ENCODE measurements around the gene HSPB1.
"Not testable (repeated sequence)": the region's sequence is repeated elsewhere in the genome, so short reads cannot be mapped to it uniquely, and the experiment has no call there.

The HSPB1 gene

GRCh38 chr7:76333511-76334101 lies 31.1 kb downstream of the HSPB1 start:
- no peak for DNase-seq (ENCODE audit: low spot score)

DNA sequence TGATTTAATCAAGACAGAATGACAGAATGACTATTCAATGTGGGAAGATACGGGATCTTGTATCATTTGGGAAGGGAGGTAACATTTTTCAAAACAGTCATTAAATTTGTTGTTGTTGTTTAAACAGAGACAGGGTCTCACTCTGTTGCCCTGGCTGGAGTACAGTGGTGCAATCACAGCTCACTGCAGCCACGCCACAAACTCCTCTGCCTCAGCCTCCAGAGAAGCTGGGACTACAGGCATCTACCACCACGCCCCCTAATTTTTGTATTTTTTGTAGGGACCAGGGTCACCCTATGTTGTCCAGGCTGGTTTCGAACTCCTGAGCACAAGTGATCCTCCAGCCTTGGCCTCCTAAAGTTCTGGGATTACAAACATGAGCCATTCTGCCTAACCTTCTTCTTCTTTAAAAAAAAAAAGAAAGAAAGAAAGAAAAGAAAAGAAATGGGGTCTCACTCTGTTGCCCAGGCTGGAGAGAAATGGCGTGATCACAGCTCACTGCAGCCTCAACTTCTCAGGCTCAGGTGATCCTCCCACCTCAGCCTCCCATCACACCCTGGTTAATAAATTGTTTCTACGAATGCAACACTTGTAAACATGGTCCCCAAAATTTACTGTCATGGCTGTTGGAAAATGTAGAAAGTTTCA lies 32.0 kb downstream of the HSPB1 start:
- no peak for DNase-seq (ENCODE audit: low spot score)

DNA sequence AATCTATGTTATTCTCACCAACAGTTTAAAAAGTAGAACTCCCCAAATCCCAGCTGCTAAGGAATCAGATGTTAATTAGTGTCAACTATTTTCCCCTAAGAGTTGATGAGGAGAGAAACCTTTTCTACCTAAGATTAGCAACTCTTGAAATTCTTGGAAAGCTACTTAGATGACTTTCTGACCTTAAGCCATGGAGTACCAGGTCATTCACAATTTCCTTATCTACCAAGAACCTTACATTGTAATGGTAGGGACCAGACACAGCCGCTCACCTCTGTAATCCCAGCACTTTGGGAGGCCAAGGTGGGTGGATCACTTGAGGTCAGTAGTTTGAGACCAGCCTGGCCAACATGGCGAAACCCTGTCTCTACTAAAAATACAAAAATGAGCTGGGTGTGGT lies 32.9 kb downstream of the HSPB1 start:
- DNase-seq (ENCODE audit: low spot score), result not testable (repeated sequence)

GRCh38 chr7:76336094-76336493 lies 33.6 kb downstream of the HSPB1 start:
- DNase-seq (ENCODE audit: low spot score), result no peak

DNA sequence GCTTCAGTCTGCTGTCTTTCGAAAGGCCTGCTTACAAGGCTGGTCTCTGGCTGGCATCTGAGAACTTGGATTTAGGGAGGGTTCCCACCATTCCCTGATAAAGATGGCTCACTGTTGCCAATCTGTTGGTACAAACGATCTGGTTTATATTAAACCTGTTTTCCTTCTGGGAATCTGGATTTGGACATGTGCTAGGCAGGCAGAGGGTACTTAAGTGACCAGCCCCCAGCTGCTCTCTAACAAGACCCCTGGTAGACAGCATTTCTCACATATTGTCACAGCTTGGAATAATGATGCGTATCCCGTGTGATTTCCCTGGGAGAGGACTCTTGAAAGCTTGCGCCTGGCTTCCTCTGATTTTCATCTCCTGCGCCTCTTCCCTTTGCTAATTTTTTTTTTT lies 34.7 kb downstream of the HSPB1 start:
- no peak for DNase-seq (ENCODE audit: low spot score)

- DNase-seq (ENCODE audit: low spot score), result no peak
These were observed 36.0 kb downstream of the HSPB1 start for GRCh38 chr7:76338298-76339084.

- DNase-seq (ENCODE audit: low spot score), result no peak
These were observed 38.2 kb downstream of the HSPB1 start for GRCh38 chr7:76340617-76341131.

GRCh38 chr7:76342222-76342621 lies 39.7 kb downstream of the HSPB1 start:
- no peak for DNase-seq (ENCODE audit: low spot score)

GRCh38 chr7:76343294-76343930 lies 40.9 kb downstream of the HSPB1 start:
- peak; percentile 70 for DNase-seq (ENCODE audit: low spot score)

GRCh38 chr7:76343931-76344321 lies 41.5 kb downstream of the HSPB1 start:
- DNase-seq (ENCODE audit: low spot score), result no peak

- DNase-seq (ENCODE audit: low spot score), result no peak
These were observed 43.6 kb downstream of the HSPB1 start for GRCh38 chr7:76346097-76346496.

DNA sequence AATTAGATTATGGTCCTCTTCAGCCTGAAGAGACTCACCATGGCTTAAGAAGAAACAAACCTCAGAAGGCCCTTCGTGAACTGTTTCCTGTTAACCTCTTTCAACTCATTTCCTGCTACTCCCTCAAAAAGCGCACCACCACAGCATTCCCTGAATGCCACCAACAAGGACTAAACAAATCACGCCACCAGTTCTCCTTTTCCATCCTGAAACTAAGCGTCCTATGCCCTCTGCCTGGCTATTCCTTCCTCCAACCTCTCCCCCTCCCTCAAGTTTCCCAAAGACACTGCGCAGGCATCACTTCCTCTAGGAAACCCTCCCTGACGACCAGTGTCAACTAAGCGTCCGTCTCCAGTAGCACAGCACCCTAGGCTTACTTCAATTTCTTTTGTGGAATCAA lies 44.3 kb downstream of the HSPB1 start:
- no peak for DNase-seq (ENCODE audit: low spot score)

- no peak for DNase-seq (ENCODE audit: low spot score)
These were observed 45.2 kb downstream of the HSPB1 start for GRCh38 chr7:76347710-76348109.

DNA sequence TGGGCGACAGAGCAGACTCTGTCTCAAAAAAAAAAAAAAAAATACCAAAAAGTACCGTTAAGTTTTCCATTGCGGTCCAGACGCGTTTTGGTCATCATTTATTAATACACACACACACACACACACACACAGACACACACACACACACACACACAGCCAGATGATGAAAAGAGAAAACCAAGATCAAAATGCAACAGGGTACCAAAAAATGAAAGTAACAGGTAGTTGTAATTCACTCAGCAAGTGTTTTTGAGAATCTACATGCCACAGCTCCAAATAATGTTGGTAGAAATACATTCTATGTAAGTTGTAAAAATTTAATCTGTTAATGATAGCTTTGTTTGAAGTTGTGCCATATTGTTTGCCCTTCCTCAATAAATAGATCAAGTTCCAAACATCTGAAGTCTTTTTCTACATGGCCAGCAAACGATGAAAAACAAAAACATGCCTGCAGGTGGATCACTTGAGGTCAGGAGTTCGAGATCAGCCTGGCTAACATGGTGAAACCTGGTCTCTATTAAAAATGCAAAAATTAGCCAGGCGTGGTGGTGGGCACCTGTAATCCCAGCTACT lies 46.9 kb downstream of the HSPB1 start:
- no peak for DNase-seq (ENCODE audit: low spot score)

- DNase-seq (ENCODE audit: low spot score), result no peak
These were observed 48.9 kb downstream of the HSPB1 start for GRCh38 chr7:76351372-76351771.

- DNase-seq (ENCODE audit: low spot score), result no peak
These were observed 49.7 kb downstream of the HSPB1 start for GRCh38 chr7:76352193-76352592.

DNA sequence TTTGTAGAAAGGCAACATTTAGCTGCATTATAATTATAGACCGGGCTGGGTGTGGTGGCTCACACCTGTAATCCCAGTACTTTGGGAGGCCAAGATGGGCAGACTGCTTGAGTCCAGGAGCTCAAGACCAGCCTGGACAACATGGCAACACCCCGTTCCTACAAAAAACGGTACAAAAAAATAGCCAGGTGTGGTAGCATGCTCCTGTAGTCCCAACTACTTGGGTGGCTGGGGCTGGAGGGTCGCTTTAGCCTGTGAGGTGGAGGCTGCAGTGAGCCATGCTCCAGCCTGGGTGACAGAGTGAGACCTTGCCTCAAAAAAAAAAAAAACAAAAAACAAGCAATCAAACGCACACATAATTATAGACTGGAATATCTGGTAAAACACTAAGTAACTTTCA lies 51.3 kb downstream of the HSPB1 start:
- no peak for DNase-seq (ENCODE audit: low spot score)
